SU-DHL-6 (cell line): ENCODE measurements around the gene MSL3B.

ENCODE experiments used
- CTCF ChIP-seq: fragments of 200-600 bp; sonication (generic); IDR thresholded peaks from one replicate; pipeline ENCODE4 v1.5.1; 2017; ENCODE audit warnings: antibody characterized with exemption, mild to moderate bottlenecking, low read length, moderate library complexity; ENCODE audit not compliant: insufficient read depth, poor library complexity, severe bottlenecking
- EZH2phosphoT487 ChIP-seq: fragments of 200-600 bp; sonication (generic), shearing (Covaris generic); conservative IDR thresholded peaks from 2 replicates; pipeline ENCODE4 v1.6.1; 2018; ENCODE audit warnings: mild to moderate bottlenecking, antibody characterized with exemption, low read length, moderate library complexity, mixed read lengths

GRCh38 chr2:233830111-233830802 is 37.9 kb downstream of the MSL3B start:
- TF ChIP-seq CTCF: no peak
- TF ChIP-seq EZH2phosphoT487: no peak
